ENCODE measurements around the gene KCNQ1OT1. TPM values are rescaled to one million over a fixed set of nuclear protein-coding genes. Genes with fewer than 3 reads are reported as not detected.

KCNQ1OT1 gene
- polyA plus RNA-seq, 1 of the 3 experiments (the other 2 are of a cell fraction): 0.03 TPM

DNA sequence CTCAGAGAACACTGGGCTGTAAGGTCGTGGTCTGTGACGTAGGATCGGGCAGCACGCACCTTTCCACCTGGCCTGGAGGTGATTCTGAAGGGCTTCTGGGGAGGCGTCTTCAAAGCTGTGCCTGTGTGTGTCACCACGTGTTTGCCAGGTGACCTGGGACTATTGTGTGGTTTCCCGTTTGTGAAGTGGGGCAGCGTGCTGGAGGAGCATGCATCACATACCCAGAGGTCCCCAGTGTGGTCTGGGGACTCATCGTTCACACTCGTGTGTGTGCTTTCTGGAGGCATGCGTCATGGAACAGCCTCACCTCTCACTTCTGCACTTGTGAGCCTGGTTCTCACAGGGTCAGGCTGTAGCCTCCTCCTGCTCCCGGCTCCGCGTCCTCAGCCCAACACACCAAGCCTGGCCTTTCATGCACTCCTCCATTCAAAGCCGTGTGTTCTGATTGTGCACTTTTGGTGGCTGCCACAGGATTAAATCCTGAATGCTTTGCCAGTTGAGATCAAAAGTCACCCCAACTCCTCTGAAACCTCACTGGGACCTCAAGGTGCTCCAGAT lies 106.3 kb downstream of the KCNQ1OT1 start:
- no peak for TF ChIP-seq GATA2 (CRISPR knock-in tag; IDR thresholded peaks at IDR 0.05)
- no peak for TF ChIP-seq GABPA (IDR thresholded peaks at IDR 0.05; ENCODE audit: low read depth)
- no peak for TF ChIP-seq FOSL2 (IDR thresholded peaks at IDR 0.05; ENCODE audit: borderline replicate concordance, low read depth)
- TF ChIP-seq MEF2A (IDR thresholded peaks at IDR 0.05; ENCODE audit: borderline replicate concordance, low read depth): no peak
- TF ChIP-seq YY1 (IDR thresholded peaks at IDR 0.05; ENCODE audit: low read depth): no peak
- no peak for TF ChIP-seq EZH2phosphoT487 (IDR thresholded peaks at IDR 0.05; ENCODE audit: borderline replicate concordance, low read depth)
- H4K20me1 ChIP-seq (ENCODE audit: insufficient read depth): no peaks in the 10 kb centered on the region
- no peak overlapping the region for H2AFZ ChIP-seq (ENCODE audit: low read depth)
- H3K9me2 ChIP-seq: no peaks in the 10 kb centered on the region
- no peaks in the 10 kb centered on the region for H3F3A ChIP-seq (replicated peaks; ENCODE audit: insufficient read depth)
- peaks cover 0 to 16% of the 10 kb centered on the region in 2 experiments; a peak in 1 of 4 replicates for H3K4me1 ChIP-seq (ENCODE audit: control insufficient read depth in 1 of 2, insufficient read depth in 2 of 2, low read depth in 1 of 2, low read length in 1 of 2)
- H3K79me2 ChIP-seq (ENCODE audit: insufficient read depth): no peaks in the 10 kb centered on the region
- peaks cover 9% of the 10 kb centered on the region; the same call in 1 of the 2 replicates for H3K9me3 ChIP-seq
- ChIA-PET CTCF (no interaction called here), POLR2A (no interaction called here)
- no peak overlapping the region for H3K27ac ChIP-seq (ENCODE audit: low read depth in 2 of 2, low read length in 1 of 2)
- H3K36me3 ChIP-seq (replicated peaks in 1 of 2; ENCODE audit: control insufficient read depth in 1 of 2, insufficient read depth in 2 of 2, low read length in 1 of 2): no peaks in the 10 kb centered on the region
- H3K4me3 ChIP-seq (ENCODE audit: low read depth in 2 of 2, low read length in 1 of 2): no peak overlapping the region
- no peak overlapping the region for H3K4me2 ChIP-seq
- H3K9ac ChIP-seq: no peak overlapping the region
- DNase-seq: no peak
- 63% methylated on average over 10 of the region's 15 CpGs for WGBS (ENCODE audit: low lambda C conversion rate)
- no peaks in the 10 kb centered on the region for H3K27me3 ChIP-seq (ENCODE audit: insufficient read depth)

DNA sequence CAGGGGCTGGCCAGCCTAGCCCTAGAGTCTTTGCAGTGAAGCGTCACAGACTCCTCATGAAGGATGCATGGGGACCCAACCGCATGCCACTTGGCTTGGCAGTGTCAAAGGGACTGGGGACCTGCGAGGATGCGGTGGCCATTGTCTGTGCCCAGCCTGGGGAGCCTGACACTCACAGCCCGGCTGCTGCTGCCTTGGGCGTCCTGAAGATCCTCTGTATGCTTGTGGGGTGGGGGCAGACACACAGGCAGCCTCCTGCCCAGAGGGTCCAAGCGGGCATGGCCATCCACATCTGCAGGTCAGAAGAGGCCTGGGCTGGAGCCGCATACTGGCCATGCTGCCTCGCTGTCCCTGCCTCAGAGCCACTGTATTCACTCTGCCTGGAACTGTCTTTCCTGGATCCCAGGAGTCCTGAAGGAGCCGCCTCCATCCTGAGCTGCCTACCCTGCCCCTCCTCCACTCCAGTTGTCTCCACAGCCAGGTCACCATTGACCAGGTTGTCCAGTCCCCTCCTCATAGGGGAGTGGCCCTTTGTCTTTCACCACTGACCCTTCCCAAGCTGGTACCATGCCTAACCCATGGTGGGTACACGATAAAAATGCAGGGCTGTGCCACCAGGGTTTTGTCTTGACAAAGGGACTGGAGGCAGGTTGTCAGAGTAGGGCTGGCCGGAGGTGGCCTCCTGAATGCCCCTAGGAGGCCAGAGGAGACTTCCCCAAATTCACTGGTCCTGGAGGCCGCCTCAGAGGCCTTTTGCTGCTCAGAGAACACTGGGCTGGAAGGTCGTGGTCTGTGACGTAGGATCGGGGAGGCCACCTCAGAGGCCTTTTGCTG lies 107.0 kb downstream of the KCNQ1OT1 start:
- Histone ChIP-seq H3F3A (replicated peaks; ENCODE audit: insufficient read depth) (no peaks in the 10 kb centered on the region), H3K27ac (ENCODE audit: low read depth in 2 of 2, low read length in 1 of 2) (no peak overlapping the region), H3K4me3 (ENCODE audit: low read depth in 2 of 2, low read length in 1 of 2) (no peak overlapping the region), H3K4me1 (ENCODE audit: control insufficient read depth in 1 of 2, insufficient read depth in 2 of 2, low read depth in 1 of 2, low read length in 1 of 2) (peaks cover 0 to 22% of the 10 kb centered on the region in 2 experiments; a peak in 1 of 4 replicates), H3K36me3 (replicated peaks in 1 of 2; ENCODE audit: control insufficient read depth in 1 of 2, insufficient read depth in 2 of 2, low read length in 1 of 2) (no peaks in the 10 kb centered on the region), H3K79me2 (ENCODE audit: insufficient read depth) (no peaks in the 10 kb centered on the region), H2AFZ (ENCODE audit: low read depth) (no peak overlapping the region), H3K9ac (no peak overlapping the region), H4K20me1 (ENCODE audit: insufficient read depth) (no peaks in the 10 kb centered on the region), H3K4me2 (no peak overlapping the region), H3K27me3 (ENCODE audit: insufficient read depth) (no peaks in the 10 kb centered on the region), H3K9me3 (peaks cover 3% of the 10 kb centered on the region; the same call in 1 of the 2 replicates), H3K9me2 (no peaks in the 10 kb centered on the region)
- DNase-seq: no peak
- CTCF ChIA-PET: no interaction called here
- 68% methylated on average over 6 of the region's 16 CpGs for WGBS (ENCODE audit: low lambda C conversion rate)
- POLR2A ChIA-PET: no interaction called here
- no peak for TF ChIP-seq NRF1 (IDR thresholded peaks at IDR 0.05; ENCODE audit: low read depth, low read length)
- TF ChIP-seq CHD2 (IDR thresholded peaks at IDR 0.05; ENCODE audit: low read length, partially characterized antibody): no peak
- no peak for TF ChIP-seq TAF1 (IDR thresholded peaks at IDR 0.05; ENCODE audit: borderline replicate concordance, low read depth, low read length)
- TF ChIP-seq GABPA (IDR thresholded peaks at IDR 0.05; ENCODE audit: low read depth): no peak
- TF ChIP-seq POLR2AphosphoS5 (IDR thresholded peaks at IDR 0.05; ENCODE audit: low read depth, low read length): no peak

DNA sequence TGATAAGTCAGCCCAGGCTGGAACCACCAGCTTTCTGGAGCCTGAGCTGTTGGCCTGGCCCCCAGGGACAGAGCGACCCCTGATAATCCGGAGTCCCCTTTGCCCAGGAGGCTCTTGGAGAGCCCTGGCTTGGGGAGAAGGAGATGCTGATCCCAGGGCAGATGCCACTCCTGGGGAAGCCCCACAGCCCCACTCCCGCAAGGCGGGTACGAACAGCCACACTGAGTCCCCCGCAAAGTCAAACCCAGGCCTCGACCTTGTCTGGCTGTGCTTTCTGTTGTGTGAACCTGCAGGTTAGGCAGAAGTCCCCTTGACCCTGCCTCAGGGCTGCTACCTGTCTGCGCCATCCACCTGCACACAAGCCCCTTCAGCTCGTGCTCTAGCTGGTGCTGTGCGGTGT lies 108.0 kb downstream of the KCNQ1OT1 start:
- Histone ChIP-seq H3K4me3 (ENCODE audit: low read depth in 2 of 2, low read length in 1 of 2) (no peak overlapping the region), H3K36me3 (replicated peaks in 1 of 2; ENCODE audit: control insufficient read depth in 1 of 2, insufficient read depth in 2 of 2, low read length in 1 of 2) (no peaks in the 10 kb centered on the region), H3K9me2 (no peaks in the 10 kb centered on the region), H3K9ac (no peak overlapping the region), H3F3A (replicated peaks; ENCODE audit: insufficient read depth) (no peaks in the 10 kb centered on the region), H3K27ac (ENCODE audit: low read depth in 2 of 2, low read length in 1 of 2) (no peak overlapping the region), H3K4me1 (ENCODE audit: control insufficient read depth in 1 of 2, insufficient read depth in 2 of 2, low read depth in 1 of 2, low read length in 1 of 2) (peaks cover 0 to 22% of the 10 kb centered on the region in 2 experiments; a peak in 1 of 4 replicates), H3K79me2 (ENCODE audit: insufficient read depth) (no peaks in the 10 kb centered on the region), H3K27me3 (ENCODE audit: insufficient read depth) (no peaks in the 10 kb centered on the region), H2AFZ (ENCODE audit: low read depth) (no peak overlapping the region), H4K20me1 (ENCODE audit: insufficient read depth) (no peaks in the 10 kb centered on the region), H3K4me2 (no peak overlapping the region), H3K9me3 (no peaks in the 10 kb centered on the region)
- POLR2A ChIA-PET: no interaction called here
- WGBS (ENCODE audit: low lambda C conversion rate): 60% methylated on average over 1 of the region's 10 CpGs
- DNase-seq: peak; percentile 12
- TF ChIP-seq FOXM1 (IDR thresholded peaks at IDR 0.05; ENCODE audit: low read depth): no peak
- TF ChIP-seq SMC3 (IDR thresholded peaks at IDR 0.05; ENCODE audit: low read depth, low read length): no peak
- TF ChIP-seq, protein P1, sequence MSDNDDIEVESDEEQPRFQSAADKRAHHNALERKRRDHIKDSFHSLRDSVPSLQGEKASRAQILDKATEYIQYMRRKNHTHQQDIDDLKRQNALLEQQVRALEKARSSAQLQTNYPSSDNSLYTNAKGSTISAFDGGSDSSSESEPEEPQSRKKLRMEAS (IDR thresholded peaks at IDR 0.05; ENCODE audit: low read depth): no peak
- no peak for TF ChIP-seq SIN3A (IDR thresholded peaks at IDR 0.05; ENCODE audit: borderline replicate concordance, low read depth, low read length)
- CTCF ChIA-PET: interaction anchor here (0.6 kb wide), 1 partner anchor 459 kb away, joined by 3 read pairs; no protein-coding TSS in a partner anchor

All from SK-N-SH (cell line).